ENCODE results near the gene MBTPS1. TPM values are rescaled to one million over a fixed set of nuclear protein-coding genes. Genes with fewer than 3 reads are reported as not detected.

The MBTPS1 gene
- total RNA-seq, 6 donors from 2014 or later: 83.6 to 156 (median 105) TPM

DNA sequence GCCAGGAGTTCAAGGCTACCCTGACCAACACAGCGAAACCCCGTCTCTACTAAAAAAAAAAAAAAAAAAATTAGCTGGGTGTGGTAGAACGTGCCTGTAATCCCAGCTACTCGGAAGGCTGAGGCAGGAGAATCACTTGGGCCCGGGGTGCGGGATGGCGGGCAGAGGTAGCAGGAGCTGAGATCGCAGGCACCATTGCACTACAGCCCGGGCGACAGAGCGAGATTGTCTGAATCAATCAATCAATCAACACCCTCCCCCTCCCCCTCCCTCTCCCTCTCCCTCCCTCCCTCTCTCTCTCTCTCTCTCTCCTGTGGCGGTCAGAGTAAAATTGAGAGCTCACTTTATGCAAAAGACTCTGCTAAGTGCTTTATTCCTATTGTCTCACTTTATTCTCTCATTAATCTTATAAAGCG, 27.1 kb upstream of the MBTPS1 start:
- no peak for ATAC-seq (ENCODE audit: low FRiP score in 2 of 2)
- WGBS, 2 donors: 42 to 44% methylated on average over 13 of the region's 13 CpGs
- Histone ChIP-seq H3K4me3 (peak overlapping the region in 3 of 4 donors; percentile 83 to 99 (median 90)), H3K27me3 (no peaks in the 10 kb centered on the region), H3K9me3 (no peaks in the 10 kb centered on the region), H3K4me1 (peaks cover 10 to 28% (median 17%) of the 10 kb centered on the region in 4 donors), H3K27ac (peak overlapping the region in 2 of 4 donors; percentile 81 to 89), H3K36me3 (no peaks in the 10 kb centered on the region)
- DNase-seq: no peak
- TF ChIP-seq POLR2A (IDR thresholded peaks at IDR 0.05): no peak
- TF ChIP-seq, protein P1, sequence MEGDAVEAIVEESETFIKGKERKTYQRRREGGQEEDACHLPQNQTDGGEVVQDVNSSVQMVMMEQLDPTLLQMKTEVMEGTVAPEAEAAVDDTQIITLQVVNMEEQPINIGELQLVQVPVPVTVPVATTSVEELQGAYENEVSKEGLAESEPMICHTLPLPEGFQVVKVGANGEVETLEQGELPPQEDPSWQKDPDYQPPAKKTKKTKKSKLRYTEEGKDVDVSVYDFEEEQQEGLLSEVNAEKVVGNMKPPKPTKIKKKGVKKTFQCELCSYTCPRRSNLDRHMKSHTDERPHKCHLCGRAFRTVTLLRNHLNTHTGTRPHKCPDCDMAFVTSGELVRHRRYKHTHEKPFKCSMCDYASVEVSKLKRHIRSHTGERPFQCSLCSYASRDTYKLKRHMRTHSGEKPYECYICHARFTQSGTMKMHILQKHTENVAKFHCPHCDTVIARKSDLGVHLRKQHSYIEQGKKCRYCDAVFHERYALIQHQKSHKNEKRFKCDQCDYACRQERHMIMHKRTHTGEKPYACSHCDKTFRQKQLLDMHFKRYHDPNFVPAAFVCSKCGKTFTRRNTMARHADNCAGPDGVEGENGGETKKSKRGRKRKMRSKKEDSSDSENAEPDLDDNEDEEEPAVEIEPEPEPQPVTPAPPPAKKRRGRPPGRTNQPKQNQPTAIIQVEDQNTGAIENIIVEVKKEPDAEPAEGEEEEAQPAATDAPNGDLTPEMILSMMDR (IDR thresholded peaks at IDR 0.05): no peak
- TF ChIP-seq POLR2AphosphoS5 (IDR thresholded peaks at IDR 0.05): no peak
- TF ChIP-seq EP300 (IDR thresholded peaks at IDR 0.05): no peak

DNA sequence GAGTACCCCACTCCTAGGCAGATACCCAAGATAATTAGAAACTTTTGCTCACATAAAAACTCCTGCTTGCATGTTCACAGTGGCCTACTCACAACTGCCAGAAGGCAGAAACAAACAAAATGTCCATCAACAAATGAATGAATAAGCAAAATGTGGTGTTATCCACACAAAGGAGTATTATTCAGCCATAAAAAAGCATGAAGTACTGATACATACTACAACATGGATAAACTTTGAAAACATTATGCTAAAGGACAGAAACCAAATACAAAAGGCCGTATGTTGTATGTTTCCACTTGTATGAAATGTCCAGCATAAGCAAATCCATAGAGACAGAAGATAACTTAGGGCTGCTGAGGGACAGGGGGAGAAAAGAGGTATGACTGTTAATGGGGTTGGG, 26.3 kb upstream of the MBTPS1 start:
- H3K27ac ChIP-seq: no peak overlapping the region
- no peak overlapping the region for H3K4me3 ChIP-seq
- 89% methylated on average over 1 of the region's 1 CpG for WGBS, 2 donors
- ATAC-seq (ENCODE audit: low FRiP score in 2 of 2) (no peak), DNase-seq (no peak)
- TF ChIP-seq, protein P1 (IDR thresholded peaks at IDR 0.05): no peak
- no peak for TF ChIP-seq POLR2AphosphoS5 (IDR thresholded peaks at IDR 0.05)
- no peak for TF ChIP-seq POLR2A (IDR thresholded peaks at IDR 0.05)
- TF ChIP-seq EP300 (IDR thresholded peaks at IDR 0.05): no peak
- peaks cover 10 to 32% (median 18%) of the 10 kb centered on the region in 4 donors for H3K4me1 ChIP-seq
- no peaks in the 10 kb centered on the region for H3K9me3 ChIP-seq
- H3K36me3 ChIP-seq: no peaks in the 10 kb centered on the region
- H3K27me3 ChIP-seq: no peaks in the 10 kb centered on the region

DNA sequence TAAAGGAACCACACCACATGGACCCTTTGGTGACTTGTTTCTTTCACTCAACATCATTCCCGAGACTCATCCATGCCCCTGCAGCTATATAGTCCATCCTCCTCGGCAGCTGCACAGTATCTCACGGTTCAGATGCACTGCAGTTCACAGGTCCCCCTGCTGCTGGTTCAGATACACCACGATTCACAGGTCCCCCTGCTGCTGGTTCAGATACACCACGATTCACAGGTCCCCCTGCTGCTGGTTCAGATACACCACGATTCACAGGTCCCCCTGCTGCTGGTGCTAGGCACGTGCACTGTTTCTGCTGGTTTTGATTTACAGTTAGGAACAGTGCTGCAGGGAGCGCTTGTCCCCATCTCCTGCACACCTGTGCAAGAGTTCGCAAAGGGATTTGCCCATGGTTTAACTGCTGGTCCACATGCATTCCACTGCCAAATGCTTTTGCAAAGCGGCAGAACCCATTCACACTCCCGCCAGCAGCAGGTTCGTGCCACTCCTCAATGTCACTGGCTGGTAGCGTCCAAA, 24.5 kb upstream of the MBTPS1 start:
- H3K4me1 ChIP-seq: peaks cover 10 to 37% (median 18%) of the 10 kb centered on the region in 4 donors
- H3K27me3 ChIP-seq: no peaks in the 10 kb centered on the region
- 75 to 86% methylated on average over 13 of the region's 13 CpGs for WGBS, 2 donors
- H3K36me3 ChIP-seq: no peaks in the 10 kb centered on the region
- no peak for ATAC-seq (ENCODE audit: low FRiP score in 2 of 2)
- H3K27ac ChIP-seq: no peak overlapping the region
- H3K9me3 ChIP-seq: no peaks in the 10 kb centered on the region
- no peak overlapping the region for H3K4me3 ChIP-seq
- no peak for DNase-seq
- TF ChIP-seq POLR2A (IDR thresholded peaks at IDR 0.05) (no peak), EP300 (IDR thresholded peaks at IDR 0.05) (no peak), POLR2AphosphoS5 (IDR thresholded peaks at IDR 0.05) (no peak)
- TF ChIP-seq, protein P1 (IDR thresholded peaks at IDR 0.05): no peak

DNA sequence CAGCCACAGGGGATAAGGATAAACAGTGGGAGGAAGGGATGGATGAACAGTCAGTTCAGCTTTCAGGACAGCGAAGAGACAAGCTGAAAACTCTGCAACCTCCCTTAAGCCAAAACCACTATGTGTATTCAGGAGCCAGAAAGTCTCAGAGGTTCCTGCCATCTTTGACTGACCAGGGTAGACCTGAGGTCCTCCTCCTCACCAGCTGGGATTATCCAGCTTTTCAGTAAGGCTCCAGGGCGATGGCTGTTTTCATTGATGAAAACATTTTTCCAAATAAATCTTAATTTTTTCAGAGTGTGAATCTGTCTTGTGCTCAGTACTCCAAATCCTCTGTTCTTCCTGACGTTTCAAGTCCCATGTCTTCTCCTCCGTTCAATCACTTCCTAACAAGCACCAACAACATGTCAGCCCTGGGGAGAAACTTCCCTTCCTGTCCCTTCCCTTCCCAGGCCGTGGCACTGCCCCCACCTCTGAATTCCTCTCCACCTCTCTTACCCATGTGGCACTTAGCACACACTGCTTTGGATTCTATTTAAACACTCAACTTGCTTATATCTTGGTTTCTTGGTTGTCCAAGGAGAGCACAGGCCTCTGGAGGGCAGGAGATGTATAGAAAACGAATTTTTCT, 23.0 kb upstream of the MBTPS1 start:
- ATAC-seq (ENCODE audit: low FRiP score in 2 of 2): no peak
- no peak for DNase-seq
- Histone ChIP-seq H3K36me3 (no peaks in the 10 kb centered on the region), H3K27me3 (no peaks in the 10 kb centered on the region), H3K27ac (peak overlapping the region in 2 of 4 donors; percentile 80 to 84), H3K4me3 (no peak overlapping the region), H3K9me3 (no peaks in the 10 kb centered on the region), H3K4me1 (peaks cover 8 to 29% (median 14%) of the 10 kb centered on the region in 4 donors)
- WGBS, 2 donors: 73 to 79% methylated on average over 6 of the region's 6 CpGs
- TF ChIP-seq, protein P1 (IDR thresholded peaks at IDR 0.05): no peak
- TF ChIP-seq POLR2A (IDR thresholded peaks at IDR 0.05) (no peak), POLR2AphosphoS5 (IDR thresholded peaks at IDR 0.05) (no peak), EP300 (IDR thresholded peaks at IDR 0.05) (no peak)

Measured in upper lobe of left lung (tissue), 6 donors.